GM12878 (cell line): ENCODE results near the gene SLC2A5. TPM values are rescaled to one million over a fixed set of nuclear protein-coding genes. Genes with fewer than 3 reads are reported as not detected.

Source experiments
- CREB1 ChIP-seq: IDR thresholded peaks from 2 replicates; pipeline ENCODE4 v1.6.1; 2012; ENCODE audit warnings: low read depth, mild to moderate bottlenecking, inconsistent platforms
- CREM ChIP-seq: IDR thresholded peaks from 2 replicates; pipeline ENCODE4 v1.6.1; 2014; ENCODE audit warnings: antibody characterized with exemption, low read depth
- ESRRA ChIP-seq: IDR thresholded peaks from 2 replicates; pipeline ENCODE4 v1.6.1; 2012; ENCODE audit warnings: mild to moderate bottlenecking, low read length, improper control_type of control experiment
- ETV6 ChIP-seq, 2 experiments: fragments of 450-650 bp in 1 of 2; IDR thresholded peaks in 1 of 2; conservative IDR thresholded peaks in 1 of 2; 2 replicates each; pipeline ENCODE4 v1.6.1; 2014; ENCODE audit warnings: antibody characterized with exemption in 1 of 2, borderline replicate concordance in 1 of 2, low read depth in 1 of 2, mild to moderate bottlenecking in 1 of 2, moderate library complexity in 1 of 2
- IKZF1 ChIP-seq: fragments of 450-650 bp; conservative IDR thresholded peaks from 2 replicates; pipeline ENCODE4 v1.6.1; 2017; ENCODE audit warnings: antibody characterized with exemption, mild to moderate bottlenecking
- JUND ChIP-seq: IDR thresholded peaks from 2 replicates; pipeline ENCODE4 v1.6.1; 2012; ENCODE audit warnings: low read depth, mild to moderate bottlenecking, low read length, improper control_type of control experiment, moderate library complexity
- NR2C1 ChIP-seq: fragments of 450-650 bp; IDR thresholded peaks from 2 replicates; pipeline ENCODE4 v1.6.1; 2017; ENCODE audit warnings: antibody characterized with exemption, mild to moderate bottlenecking, moderate library complexity
- NR2C2 ChIP-seq: IDR thresholded peaks from 2 replicates; pipeline ENCODE4 v1.6.1; 2011; ENCODE audit warnings: borderline replicate concordance, low read depth; ENCODE audit not compliant: control insufficient read depth, insufficient read length
- NRF1 ChIP-seq: conservative IDR thresholded peaks from 2 replicates; pipeline ENCODE4 v1.6.1; 2011; ENCODE audit warnings: mild to moderate bottlenecking, low read depth, low read length, improper control_type of control experiment
- POLR2AphosphoS5 ChIP-seq: IDR thresholded peaks from 2 replicates; pipeline ENCODE4 v1.6.1; 2011; ENCODE audit warnings: mild to moderate bottlenecking, low read length, inconsistent platforms
- PRDM15 ChIP-seq: fragments of 450-650 bp; formaldehyde crosslinking; IDR thresholded peaks from 2 replicates; pipeline ENCODE4 v1.4.0; 2020; ENCODE audit warnings: mild to moderate bottlenecking, moderate library complexity
- RBBP5 ChIP-seq: fragments of 200-600 bp; sonication (generic); conservative IDR thresholded peaks from 2 replicates; pipeline ENCODE4 v1.6.1; 2016
- SIN3A ChIP-seq: IDR thresholded peaks from 2 replicates; pipeline ENCODE4 v1.6.1; 2012; ENCODE audit warnings: low read depth, low read length, improper control_type of control experiment
- SMARCA5 ChIP-seq: fragments of 450-650 bp; IDR thresholded peaks from 2 replicates; pipeline ENCODE4 v1.6.1; 2017; ENCODE audit warnings: mild to moderate bottlenecking
- STAT1 ChIP-seq: fragments of 450-650 bp; conservative IDR thresholded peaks from 2 replicates; pipeline ENCODE4 v1.6.1; 2014; ENCODE audit warnings: antibody characterized with exemption, mild to moderate bottlenecking
- SUZ12 ChIP-seq: fragments of 200-600 bp; sonication (generic); IDR thresholded peaks from one replicate; pipeline ENCODE4 v1.6.1; 2018; ENCODE audit warnings: antibody characterized with exemption, mild to moderate bottlenecking; ENCODE audit not compliant: unreplicated experiment
- ZBED1 ChIP-seq: IDR thresholded peaks from 2 replicates; pipeline ENCODE4 v1.6.1; 2016; ENCODE audit warnings: borderline replicate concordance
- ZNF24 ChIP-seq: fragments of 450-650 bp; IDR thresholded peaks from 2 replicates; pipeline ENCODE4 v1.6.1; 2017; ENCODE audit warnings: antibody characterized with exemption, mild to moderate bottlenecking
- polyA plus RNA-seq, 11 experiments: library from polyadenylated mRNA; depleted of rRNA in 4 of 11; unstranded in 6 of 11; stranded (reverse) in 5 of 11; fragments of >200 nt; fragmentation: Nextera tagmentation in 4 of 11; fragmentation: Illumina TruSeq in 1 of 11; extraction: Ambion mirVana in 4 of 11; extraction: Trizol in 1 of 11; gene quantifications; 1 replicate in 1 of 11; 2 replicates in 10 of 11; pipeline versions ENCODE4 v1.2.1 to v1.2.3, GENCODE V29; 2011 to 2016; ENCODE audit warnings: inconsistent platforms in 2 of 11, missing spikeins in 2 of 11, low read depth in 1 of 11
- total RNA-seq, 4 experiments: library from RNA; depleted of rRNA in 3 of 4; stranded (reverse); fragments of >200 nt in 3 of 4; fragmentation: Illumina TruSeq in 1 of 4; extraction: Trizol in 1 of 4; gene quantifications; 2 replicates each; pipeline versions ENCODE4 v1.2.1 to v1.2.3, GENCODE V29; 2013 to 2021
- TF ChIP-seq, protein P1 (sequence below): fragments of 450-650 bp; formaldehyde crosslinking; IDR thresholded peaks from 2 replicates; pipeline ENCODE4 v1.4.0; 2022; ENCODE audit warnings: mild to moderate bottlenecking, moderate library complexity
- TF ChIP-seq, protein P2 (sequence below): fragments of 450-650 bp; IDR thresholded peaks from 2 replicates; pipeline ENCODE4 v1.6.1; 2017; ENCODE audit warnings: mild to moderate bottlenecking, moderate library complexity

Gene SLC2A5
- total and polyA plus RNA-seq, 10 of the 15 experiments (the other 5 are each of a cell fraction or from before 2014, with no cell fraction given), result 4.5 to 76.6 (median 23.9) TPM

DNA sequence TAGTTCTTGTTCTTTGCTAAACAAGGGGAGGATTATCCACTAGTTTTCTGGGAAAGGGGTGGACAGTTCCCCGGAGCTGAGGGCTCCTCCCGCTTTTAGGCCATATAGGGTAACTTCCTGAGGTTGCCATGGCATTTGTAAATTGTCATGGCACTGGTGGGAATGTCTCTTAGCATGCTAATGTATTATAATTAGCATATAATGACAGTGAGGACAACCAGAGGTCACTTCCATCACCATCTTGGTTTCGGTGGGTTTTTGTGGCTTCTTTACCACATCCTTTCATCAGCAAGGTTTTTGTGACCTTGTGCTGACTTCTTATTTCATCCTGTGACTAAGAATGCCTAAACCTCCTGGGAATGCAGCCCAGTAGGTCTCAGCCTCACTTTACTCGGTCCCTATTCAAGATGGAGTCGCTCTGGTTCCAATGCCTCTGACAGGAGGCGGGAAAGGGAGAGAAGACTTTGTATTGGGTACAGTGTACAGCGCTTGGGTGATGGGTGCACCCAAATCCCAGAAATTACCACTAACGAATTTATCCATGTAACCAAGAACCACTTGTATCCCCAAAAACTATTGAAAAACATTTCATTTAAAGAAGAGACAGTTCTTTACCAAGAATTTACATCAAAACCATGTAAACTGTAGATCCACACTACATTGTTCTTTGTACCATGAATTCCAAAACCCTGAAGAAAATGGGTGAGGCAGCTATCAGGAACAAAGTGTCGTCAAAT lies 8.7 kb upstream of the SLC2A5 start (continued):
- TF ChIP-seq, protein P1, sequence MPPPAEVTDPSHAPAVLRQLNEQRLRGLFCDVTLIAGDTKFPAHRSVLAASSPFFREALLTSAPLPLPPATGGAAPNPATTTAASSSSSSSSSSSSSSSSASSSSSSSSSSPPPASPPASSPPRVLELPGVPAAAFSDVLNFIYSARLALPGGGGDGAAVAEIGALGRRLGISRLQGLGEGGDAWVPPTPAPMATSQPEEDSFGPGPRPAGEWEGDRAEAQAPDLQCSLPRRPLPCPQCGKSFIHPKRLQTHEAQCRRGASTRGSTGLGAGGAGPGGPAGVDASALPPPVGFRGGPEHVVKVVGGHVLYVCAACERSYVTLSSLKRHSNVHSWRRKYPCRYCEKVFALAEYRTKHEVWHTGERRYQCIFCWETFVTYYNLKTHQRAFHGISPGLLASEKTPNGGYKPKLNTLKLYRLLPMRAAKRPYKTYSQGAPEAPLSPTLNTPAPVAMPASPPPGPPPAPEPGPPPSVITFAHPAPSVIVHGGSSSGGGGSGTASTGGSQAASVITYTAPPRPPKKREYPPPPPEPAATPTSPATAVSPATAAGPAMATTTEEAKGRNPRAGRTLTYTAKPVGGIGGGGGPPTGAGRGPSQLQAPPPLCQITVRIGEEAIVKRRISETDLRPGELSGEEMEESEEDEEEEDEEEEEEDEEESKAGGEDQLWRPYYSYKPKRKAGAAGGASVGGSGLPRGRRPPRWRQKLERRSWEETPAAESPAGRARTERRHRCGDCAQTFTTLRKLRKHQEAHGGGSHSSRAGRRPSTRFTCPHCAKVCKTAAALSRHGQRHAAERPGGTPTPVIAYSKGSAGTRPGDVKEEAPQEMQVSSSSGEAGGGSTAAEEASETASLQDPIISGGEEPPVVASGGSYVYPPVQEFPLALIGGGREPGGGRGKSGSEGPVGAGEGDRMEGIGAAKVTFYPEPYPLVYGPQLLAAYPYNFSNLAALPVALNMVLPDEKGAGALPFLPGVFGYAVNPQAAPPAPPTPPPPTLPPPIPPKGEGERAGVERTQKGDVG (CRISPR knock-in tag), result peak; percentile 98
- peak in 1 of 2 experiments; percentile 74; a peak in 2 of 4 replicates for TF ChIP-seq ETV6 (conservative IDR thresholded peaks at IDR 0.05 in 1 of 2, IDR thresholded peaks at IDR 0.05 in 1 of 2; ENCODE audit: borderline replicate concordance in 1 of 2, low read depth in 1 of 2)
- TF ChIP-seq SUZ12, result no peak
- TF ChIP-seq CREM, result peak; percentile 72; the same call in 1 of the 2 replicates
- no peak for TF ChIP-seq NR2C2
- TF ChIP-seq IKZF1, result peak; percentile 93
- peak; percentile 63; the same call in 1 of the 2 replicates for TF ChIP-seq CREB1
- no peak for TF ChIP-seq SIN3A
- TF ChIP-seq, protein P2, sequence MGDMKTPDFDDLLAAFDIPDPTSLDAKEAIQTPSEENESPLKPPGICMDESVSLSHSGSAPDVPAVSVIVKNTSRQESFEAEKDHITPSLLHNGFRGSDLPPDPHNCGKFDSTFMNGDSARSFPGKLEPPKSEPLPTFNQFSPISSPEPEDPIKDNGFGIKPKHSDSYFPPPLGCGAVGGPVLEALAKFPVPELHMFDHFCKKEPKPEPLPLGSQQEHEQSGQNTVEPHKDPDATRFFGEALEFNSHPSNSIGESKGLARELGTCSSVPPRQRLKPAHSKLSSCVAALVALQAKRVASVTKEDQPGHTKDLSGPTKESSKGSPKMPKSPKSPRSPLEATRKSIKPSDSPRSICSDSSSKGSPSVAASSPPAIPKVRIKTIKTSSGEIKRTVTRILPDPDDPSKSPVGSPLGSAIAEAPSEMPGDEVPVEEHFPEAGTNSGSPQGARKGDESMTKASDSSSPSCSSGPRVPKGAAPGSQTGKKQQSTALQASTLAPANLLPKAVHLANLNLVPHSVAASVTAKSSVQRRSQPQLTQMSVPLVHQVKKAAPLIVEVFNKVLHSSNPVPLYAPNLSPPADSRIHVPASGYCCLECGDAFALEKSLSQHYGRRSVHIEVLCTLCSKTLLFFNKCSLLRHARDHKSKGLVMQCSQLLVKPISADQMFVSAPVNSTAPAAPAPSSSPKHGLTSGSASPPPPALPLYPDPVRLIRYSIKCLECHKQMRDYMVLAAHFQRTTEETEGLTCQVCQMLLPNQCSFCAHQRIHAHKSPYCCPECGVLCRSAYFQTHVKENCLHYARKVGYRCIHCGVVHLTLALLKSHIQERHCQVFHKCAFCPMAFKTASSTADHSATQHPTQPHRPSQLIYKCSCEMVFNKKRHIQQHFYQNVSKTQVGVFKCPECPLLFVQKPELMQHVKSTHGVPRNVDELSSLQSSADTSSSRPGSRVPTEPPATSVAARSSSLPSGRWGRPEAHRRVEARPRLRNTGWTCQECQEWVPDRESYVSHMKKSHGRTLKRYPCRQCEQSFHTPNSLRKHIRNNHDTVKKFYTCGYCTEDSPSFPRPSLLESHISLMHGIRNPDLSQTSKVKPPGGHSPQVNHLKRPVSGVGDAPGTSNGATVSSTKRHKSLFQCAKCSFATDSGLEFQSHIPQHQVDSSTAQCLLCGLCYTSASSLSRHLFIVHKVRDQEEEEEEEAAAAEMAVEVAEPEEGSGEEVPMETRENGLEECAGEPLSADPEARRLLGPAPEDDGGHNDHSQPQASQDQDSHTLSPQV, result peak; percentile 100
- TF ChIP-seq JUND, result 0 out of 2 replicates have a peak, but pooled peaks have one; percentile 2
- no peak for TF ChIP-seq STAT1
- TF ChIP-seq ESRRA, result peak; percentile 92; the same call in 1 of the 2 replicates
- TF ChIP-seq ZBED1, result peak; percentile 92
- no peak for TF ChIP-seq NRF1
- peak; percentile 55; the same call in 1 of the 2 replicates for TF ChIP-seq SMARCA5
- no peak for TF ChIP-seq ZNF24
- no peak for TF ChIP-seq RBBP5
- no peak for TF ChIP-seq POLR2AphosphoS5
- TF ChIP-seq PRDM15 (CRISPR knock-in tag), result peak; percentile 98
- peak; percentile 46; the same call in 1 of the 2 replicates for TF ChIP-seq NR2C1
